SU-DHL-6 (cell line): ENCODE measurements around the gene SYCP2L.

Experiments used
- CTCF ChIP-seq: fragments of 200-600 bp; sonication (generic); IDR thresholded peaks from one replicate; pipeline ENCODE4 v1.5.1; 2017; ENCODE audit warnings: antibody characterized with exemption, mild to moderate bottlenecking, low read length, moderate library complexity; ENCODE audit not compliant: insufficient read depth, poor library complexity, severe bottlenecking
- EZH2phosphoT487 ChIP-seq: fragments of 200-600 bp; sonication (generic), shearing (Covaris generic); conservative IDR thresholded peaks from 2 replicates; pipeline ENCODE4 v1.6.1; 2018; ENCODE audit warnings: mild to moderate bottlenecking, antibody characterized with exemption, low read length, moderate library complexity, mixed read lengths

GRCh38 chr6:11006061-11006460, 119.2 kb downstream of the SYCP2L start:
- no peak for TF ChIP-seq CTCF
- TF ChIP-seq EZH2phosphoT487, result no peak
